HG03196 (cell line): ENCODE results near the gene RCOR1.
"Not testable (repeated sequence)": the region's sequence is repeated elsewhere in the genome, so short reads cannot be mapped to it uniquely, and the experiment has no call there.

Experiments used
- ATAC-seq: cut with Tn5 transposase; IDR thresholded peaks from one replicate; pipeline ENCODE4 v1.9.1; 2021; ENCODE audit not compliant: unreplicated experiment

Gene RCOR1

DNA sequence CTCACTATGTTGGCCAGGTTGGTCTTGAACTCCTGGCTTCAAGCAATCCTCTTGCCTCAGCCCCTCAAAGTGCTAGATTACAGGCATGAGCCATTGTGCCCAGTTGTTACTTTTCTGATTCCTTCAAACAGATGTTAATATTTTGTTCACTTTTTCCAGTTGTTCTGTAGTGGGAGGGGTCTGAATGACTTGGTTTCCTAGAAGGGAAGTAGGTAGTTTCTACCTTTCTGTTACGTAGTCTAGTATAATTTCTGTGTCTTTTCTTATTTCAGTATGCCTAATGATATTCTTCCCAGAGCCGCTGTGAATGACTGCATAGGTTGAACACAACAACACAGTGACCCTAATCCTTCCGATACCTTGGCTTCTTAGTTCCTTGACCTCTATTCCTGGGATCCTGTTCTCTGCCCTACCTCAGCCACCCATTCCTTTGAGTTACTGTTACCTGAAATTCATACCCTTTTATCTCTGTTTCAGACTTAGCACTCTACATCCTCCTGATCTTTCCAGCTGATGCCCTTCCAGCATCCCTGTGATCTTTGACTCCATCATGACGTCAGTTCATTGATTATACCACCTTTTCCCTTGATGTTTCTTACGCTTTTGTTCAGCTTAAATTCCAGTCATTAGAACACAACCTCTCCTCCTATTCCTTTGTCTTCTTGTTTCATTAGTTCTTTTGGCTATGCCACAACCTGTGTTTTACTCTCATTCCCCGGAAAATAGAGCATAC is 33.3 kb downstream of the RCOR1 start:
- ATAC-seq, result no peak

DNA sequence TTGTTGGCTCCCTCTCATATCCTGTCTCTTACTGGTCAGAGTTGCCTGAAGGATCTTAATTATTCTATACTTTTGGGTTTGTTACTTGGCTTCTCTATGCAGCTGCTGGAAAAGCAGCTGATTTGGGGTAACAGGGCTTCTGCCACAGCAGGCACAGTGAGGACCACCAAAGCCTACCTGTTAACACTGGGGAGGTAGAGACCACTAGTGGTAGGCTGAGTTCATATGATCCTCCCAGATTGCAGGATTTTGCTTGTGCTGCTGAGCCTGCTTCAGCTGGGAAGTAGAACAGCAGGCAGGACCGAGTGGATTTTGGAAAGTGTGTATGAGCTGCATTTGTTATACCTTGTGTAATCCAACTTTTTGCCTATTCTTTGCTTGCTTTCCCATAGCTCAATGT is 34.1 kb downstream of the RCOR1 start:
- no peak for ATAC-seq

DNA sequence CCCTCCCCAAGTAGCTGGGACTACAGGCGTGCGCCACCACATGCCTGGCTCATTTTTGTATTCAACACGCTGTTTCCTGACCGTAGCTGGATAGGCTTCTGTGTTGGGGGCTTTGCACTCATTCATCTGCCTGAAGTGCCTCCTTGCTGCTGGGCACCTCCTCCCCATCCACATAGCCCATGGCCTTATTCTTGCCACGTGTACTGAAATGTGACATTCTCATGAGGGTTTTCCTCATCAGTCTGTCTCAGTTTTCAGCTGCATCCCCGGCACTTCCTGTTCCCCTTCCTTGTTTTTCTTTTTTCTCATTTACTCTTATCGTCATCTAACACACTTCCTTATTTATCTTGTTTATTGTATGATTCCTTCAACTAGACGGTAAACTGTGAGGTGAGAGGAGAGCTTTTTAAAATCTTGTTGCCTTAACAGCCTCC is 36.6 kb downstream of the RCOR1 start:
- no peak for ATAC-seq

DNA sequence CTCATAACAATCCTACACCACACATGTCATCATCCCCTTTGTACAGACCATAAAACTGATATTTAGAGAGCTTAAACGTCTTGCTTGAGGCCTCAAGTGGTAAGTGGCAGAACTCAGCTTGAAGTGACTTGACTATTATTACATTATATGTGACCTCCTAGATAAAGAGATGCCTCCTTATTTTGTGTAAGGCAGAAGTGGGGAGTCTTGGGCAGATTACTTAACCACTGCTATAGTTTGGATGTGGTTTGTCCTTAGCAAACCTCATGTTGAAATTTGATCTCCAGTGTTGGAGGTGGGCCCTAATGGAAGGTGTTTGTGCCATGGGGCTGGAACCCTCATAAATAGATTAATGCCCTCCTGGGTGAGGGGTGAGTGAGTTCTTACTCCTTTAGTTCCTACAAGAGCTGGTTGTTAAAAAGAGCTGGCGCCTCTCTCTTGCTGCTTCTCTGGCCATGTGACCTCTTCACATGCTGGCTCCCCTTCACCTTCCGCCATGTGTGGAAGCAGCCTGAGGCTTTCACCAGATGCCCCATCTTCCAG is 37.4 kb downstream of the RCOR1 start:
- ATAC-seq, result no peak

DNA sequence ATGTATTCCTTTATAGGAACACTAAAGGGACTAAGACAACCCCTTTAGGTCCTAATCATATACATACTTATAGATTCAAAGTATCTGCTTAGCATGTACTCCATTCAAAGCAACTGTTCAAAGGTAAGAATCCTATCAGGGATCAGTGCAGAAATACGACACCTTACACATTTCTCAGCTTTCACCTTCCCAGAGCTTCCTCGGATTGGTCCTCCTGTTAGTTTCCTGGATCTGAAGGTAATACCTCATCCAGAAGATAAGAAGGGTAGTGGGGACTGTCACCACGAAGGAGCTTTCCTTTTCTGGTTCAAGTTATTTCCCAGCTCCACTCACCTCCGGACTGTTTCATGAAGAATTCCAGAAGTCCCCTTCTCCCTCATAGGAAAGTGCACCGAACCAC is 38.0 kb downstream of the RCOR1 start:
- no peak for ATAC-seq

DNA sequence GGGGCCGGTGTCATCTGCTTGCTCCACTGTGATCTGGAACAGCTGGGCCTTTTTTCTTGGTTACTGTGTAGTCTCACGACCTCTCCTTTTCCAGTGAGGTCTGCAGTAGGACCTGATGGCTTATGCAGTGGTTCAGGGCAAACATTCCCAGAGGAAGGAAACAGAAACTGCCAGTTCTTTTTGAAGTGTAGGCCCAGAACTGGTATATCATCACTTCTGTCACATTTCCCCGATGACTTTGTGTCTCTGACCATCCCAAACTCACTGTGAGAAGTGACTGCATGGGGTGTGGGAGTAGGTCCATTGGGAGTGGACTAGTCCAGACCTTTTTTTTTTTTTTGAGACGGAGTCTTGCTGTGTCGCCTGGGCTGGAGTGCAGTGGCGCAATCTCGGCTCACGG is 38.4 kb downstream of the RCOR1 start:
- ATAC-seq, result no peak

DNA sequence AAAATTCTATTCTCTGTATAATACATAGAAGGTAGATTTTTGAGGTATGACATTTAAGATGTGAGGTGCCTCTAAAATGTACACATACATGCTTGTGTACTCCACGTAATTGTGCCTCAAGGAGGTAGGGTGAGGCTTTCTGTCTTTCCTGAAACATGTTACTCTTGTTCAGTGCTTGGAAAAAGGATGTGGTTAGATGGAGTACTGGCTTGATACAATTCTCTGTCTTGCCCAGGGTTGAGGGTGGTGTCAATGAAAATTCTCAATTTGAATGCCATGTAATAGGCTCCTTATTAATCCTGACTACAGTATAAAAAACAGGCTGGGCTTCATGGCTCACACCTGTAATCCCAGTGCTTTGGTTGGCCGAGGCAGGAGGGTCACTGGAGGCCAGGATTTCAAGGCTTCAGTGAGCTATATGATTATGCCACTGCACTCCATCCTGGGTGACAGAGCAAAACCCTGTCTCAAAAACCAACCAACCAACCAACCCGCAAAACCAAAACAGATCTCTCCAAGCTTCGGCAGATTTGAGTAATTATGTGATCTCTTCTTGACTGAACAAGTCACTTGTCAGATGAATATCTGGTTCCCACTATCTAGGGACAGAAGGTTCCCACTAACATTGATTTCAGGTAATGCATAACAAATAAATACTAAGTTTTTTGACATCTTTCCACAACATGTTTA is 41.6 kb downstream of the RCOR1 start:
- no peak for ATAC-seq

DNA sequence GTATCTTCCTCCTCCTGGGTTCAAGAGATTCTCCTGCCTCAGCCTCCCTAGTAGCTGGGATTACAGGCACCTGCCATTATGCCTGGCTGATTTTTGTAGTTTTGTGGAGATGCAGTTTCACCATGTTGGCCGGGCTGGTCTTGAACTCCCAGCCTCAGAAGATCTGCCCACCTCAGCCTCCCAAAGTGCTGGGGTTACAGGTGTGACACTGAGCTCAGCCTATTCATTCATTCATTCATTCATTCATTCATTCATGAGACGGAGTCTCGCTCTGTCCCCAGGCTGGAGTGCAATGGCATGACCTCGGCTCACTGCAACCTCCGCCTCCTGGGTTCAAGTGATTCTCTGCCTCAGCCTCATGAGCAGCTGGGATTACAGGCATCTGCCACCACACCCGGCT is 47.2 kb downstream of the RCOR1 start:
- not testable (repeated sequence) for ATAC-seq

DNA sequence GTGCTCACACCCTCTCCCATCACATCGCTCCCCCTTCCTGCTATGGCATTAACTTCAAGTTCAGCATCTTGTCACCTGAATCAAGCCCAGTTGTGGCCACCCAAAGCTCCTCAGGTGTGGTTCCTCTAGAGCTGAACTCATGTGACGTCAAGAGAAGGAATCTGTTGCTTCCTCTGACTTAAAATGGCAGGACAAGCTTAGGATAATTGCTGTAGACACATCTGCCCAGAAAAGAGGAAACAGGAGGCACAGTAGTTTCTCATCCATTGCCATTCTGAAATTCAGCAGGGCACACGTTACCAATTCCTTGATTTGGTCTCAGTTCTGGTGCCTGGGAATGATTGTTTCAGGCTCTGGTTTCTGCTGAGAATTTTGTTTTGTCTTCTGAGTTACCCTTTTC is 52.1 kb downstream of the RCOR1 start:
- ATAC-seq, result no peak

DNA sequence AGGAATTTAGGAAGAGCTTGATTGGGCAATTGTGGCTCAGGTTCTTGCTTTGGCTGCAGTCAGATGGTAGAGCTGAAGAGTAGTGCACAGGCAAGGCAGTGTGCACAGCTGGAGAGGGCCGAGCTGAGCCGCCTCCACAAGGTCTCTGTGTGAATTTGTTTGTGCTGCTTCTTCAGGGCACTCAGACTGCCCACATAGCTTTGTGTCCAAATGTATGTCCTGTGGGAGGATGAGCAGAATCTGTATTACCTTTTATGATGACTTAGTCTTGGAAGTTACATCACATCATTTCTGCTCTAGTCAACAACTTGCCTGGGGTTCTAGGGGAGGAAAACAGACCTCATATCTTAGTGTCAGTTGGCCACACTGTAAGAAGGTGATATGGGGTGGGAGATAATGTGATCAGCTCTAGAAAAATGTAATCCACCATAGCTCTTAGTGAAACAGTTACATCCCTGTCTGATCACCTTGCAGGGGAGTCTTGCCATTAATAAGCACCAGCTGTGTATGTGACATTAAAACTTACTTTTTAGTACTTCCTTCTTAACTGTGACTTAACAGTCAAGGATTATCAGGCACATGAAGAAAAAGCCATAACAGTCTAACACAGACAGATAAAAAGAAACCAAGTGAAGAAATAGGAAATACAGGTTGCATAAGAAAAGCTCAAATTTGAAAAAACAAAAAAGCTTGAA is 53.4 kb downstream of the RCOR1 start:
- no peak for ATAC-seq

DNA sequence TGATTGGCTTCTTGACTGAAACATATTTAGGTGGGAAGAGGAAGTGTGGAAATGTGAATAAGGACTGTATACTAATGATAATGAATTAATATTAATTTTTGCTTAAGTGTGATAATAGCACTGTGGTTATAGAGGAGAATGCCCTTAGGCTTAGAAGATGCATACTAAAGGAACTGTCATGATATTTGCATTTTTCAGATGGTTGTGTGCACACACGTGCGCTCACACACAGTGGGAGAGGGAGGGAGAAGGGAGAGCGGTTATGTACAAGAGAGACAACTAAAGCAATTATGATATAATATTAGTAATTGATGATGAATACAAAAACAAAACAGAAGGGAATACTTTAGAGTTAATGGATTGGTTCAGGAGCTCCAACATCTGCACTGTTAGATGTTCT is 54.2 kb downstream of the RCOR1 start:
- no peak for ATAC-seq

DNA sequence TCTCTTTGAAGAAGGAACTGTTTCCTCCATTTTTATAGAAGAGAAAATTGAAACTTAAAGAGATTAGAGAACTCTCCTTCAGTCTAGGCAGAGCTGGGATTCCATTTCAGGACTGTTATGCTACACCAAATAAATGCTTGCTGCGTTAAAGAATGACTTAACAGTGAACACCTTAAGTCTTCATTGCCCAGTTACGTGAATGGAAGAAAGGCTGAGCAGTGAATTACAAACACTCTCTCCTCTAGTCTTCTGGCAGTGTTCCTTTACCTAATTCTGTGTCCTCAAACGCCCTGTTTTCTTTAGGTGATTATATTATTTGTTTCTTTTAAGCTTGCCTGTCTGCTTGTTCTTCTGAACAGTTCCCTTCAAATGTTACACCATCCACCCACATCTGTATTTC is 59.7 kb downstream of the RCOR1 start:
- no peak for ATAC-seq

DNA sequence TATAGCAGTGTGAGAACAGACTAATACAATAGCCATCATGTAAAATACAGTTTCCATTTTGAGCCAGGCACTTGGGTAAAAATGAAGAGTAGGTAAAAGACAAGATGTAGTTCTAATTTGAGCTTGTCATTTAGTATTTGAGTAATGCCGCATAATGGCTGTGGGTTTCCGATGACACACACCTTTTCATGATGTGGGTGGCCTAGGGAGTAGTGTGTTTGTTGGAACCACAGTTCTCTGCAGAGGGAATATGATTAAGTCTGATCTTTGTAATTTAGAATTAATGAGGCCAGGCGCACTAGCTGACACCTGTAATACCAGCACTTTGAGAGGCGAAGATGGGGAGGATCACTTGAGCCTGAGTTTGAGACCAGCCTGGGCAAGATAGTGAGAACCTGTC is 61.8 kb downstream of the RCOR1 start:
- no peak for ATAC-seq

DNA sequence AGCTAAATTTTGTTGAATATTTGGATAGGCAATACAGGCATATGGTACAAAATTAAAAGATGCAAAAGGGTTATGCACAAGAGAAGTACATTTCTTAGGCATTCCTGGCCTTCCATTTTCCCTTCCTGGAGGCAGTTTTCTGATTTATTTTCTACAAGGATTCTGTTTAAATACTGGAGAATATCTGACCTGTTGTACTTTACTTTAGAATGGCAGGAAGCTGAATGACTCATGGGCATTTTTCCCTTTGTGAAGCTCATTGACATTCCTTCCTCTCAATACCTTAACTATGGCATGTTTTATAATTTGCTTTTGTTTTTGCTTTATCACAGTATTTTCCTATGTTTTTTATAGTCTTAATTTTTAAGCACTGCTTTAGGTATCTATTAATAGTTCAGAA is 62.7 kb downstream of the RCOR1 start:
- no peak for ATAC-seq

DNA sequence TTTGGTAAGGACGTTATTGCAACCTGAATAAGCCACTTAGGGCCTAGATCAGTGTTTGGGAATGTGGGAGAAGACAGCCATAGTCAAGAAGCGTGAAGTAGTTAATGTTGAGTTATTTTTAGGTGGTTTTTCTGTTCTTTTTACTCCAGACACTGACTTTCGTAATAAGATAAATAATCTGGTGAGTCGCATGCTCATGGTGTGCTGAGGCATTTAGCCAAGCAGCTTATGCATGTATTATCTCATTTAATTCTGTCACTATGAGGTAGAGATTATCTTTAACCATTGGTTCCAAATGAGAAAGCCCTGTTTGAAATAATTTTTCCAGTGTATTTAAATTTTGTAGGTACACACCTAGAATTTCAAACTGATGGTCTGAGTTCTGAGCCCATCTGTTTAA is 67.3 kb downstream of the RCOR1 start:
- no peak for ATAC-seq

DNA sequence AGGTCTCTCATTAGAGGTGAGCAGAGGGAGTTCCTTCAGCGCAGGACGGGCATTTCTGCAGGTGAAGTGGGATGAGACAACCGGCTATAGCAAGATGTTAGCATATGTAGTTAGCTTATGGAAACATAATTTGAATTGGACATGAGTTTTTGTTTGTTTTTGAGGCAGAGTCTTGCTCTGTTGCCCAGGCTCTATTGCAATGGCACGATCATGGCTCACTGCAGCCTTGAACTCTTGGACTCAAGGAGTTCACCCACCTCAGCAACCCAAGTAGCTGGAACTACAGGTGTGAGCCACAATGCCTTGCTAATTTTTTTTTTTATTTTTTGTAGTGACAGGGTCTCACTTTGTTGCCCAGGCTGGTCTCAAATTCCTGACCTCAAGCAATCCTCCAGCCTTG is 69.2 kb downstream of the RCOR1 start:
- ATAC-seq, result no peak

DNA sequence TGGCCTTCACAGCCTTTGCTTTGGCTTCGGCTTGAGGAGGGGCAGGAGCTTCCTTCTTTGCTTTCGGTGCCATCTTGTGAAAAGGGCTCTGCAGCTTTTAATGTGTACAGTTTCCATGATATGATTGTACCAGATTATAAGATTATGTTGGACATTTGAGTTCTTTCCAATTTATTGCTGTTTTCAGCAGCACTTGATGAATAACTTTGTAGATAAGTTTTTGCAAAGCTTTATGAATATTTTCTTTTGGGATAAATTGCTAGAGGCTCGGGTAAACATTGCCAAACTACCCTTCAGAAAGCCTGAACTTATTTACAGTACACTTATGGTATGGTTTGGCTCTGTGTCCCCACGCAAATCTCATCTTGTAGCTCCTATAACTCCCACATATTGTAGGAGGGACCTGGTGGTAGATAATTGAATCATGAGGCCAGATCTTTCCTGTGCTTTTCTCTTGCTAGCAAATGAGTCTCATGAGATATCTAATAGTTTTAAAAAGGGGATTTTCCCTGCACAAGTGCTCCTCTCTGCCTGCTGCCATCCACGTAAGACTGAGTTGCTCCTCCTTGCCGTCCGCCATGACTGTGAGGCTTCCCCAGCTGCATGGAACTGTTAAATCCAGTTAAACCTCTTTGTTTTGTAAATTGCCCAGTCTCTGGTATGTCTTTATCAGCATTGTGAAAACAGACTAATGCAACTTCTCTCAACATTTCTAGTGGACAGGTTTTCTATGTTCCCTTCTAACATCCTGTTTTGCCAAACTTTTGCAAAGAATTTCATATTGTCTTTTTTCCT is 70.4 kb downstream of the RCOR1 start:
- no peak for ATAC-seq

DNA sequence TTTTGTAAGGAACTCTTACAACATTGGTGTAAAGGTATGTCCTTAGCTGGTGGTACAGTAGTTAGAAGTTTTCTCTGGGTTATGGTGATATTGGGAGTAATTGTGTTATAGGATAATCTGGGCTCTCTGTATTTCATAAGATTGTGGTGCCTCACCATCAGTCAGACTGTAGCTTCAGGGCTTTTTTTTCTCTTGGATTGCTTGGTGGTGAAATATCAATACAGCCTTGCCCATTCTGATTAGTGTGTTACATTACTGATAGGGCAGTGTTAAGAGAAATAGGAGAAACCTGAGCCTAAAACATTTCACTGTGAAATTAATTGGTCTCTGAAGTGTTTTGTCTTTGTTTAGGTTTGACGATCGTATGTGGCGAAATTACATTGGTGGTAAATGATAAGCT is 71.0 kb downstream of the RCOR1 start:
- no peak for ATAC-seq

DNA sequence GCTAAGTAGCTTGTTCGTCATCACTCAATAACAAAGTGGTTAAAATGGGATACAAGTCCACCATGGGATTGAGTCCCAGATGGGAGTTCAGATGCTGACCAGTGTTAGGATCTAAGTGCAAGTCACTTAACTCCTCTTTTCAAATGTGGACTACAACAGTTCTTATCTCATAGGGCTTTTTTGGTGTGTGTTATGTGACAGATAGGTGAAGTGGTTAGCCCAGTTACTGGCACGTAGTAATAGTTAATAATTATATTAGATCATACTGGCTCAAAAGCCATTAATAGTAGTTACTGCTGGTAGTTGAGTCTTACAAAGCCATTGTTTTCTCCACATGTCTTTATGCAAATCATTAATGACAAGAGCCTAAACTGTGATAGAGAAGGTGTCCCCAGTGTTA is 73.2 kb downstream of the RCOR1 start:
- ATAC-seq, result no peak

DNA sequence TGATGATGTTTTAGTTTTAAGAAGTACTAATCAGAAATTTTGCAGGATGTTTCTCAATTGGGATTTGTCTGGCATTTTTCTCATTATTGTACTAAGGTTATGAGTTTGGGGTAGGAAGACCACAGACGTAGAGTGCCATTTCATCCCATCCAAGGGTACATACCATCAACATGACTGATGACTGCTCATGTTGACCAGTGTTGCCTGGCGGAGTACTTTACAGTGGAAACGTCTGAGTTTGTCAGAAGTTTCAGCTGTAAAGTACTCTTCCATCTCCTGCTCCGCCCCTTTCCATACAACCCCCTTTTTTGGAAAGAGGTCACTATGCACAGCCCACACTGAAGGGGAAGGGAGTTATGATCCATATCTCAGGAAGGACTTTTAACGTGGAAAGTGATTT is 74.2 kb downstream of the RCOR1 start:
- no peak for ATAC-seq

DNA sequence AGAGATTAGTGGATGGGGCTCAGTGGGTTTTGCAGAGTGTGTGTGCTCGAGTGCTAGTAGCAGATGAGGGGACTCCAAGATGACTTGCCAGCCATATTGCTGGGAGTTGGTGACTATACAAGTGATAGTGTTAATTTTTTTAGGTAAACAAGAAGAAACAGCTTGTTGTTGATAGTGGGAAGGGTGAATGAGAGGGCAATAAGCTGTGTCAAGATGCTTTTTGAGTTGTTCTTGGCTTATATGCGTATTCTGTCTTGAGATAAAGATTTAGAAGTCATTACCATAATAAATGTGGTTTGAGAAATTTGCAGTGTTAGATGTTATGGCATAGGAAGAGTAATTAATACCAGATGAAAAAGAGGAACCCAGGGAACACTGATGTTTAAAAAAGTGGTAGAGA is 75.3 kb downstream of the RCOR1 start:
- ATAC-seq, result no peak
